Neutrophil (primary cell): ENCODE results near the gene FBXO4.
A peak's percentile ranks its signal among the peaks of the same experiment; 100 is the strongest.

Experiments used
- H3K27ac ChIP-seq: fragments of 200-600 bp; sonication (generic); 2 replicates; pipeline ENCODE4 v1.5.1; 2016; ENCODE audit warnings: mild to moderate bottlenecking, moderate library complexity
- H3K27me3 ChIP-seq: fragments of 200-600 bp; sonication (generic); 2 replicates; pipeline ENCODE4 v1.6.0; 2016; ENCODE audit warnings: mild to moderate bottlenecking
- H3K36me3 ChIP-seq: fragments of 200-600 bp; sonication (generic); 2 replicates; pipeline ENCODE4 v1.5.1; 2017
- H3K4me1 ChIP-seq, 2 experiments: fragments of 200-600 bp in 1 of 2; sonication (generic) in 1 of 2; 1 replicate in 1 of 2; 2 replicates in 1 of 2; pipeline versions ENCODE4 v1.5.1 to v1.6.1; 2013 to 2016; ENCODE audit warnings: low read depth in 1 of 2, low read length in 1 of 2, mild to moderate bottlenecking in 1 of 2, moderate library complexity in 1 of 2; ENCODE audit not compliant: control insufficient read depth in 1 of 2, insufficient read depth in 1 of 2
- H3K4me3 ChIP-seq, 2 experiments: fragments of 200-600 bp in 1 of 2; sonication (generic) in 1 of 2; 1 replicate in 1 of 2; 2 replicates in 1 of 2; pipeline ENCODE4 v1.5.1; 2013 to 2016; ENCODE audit warnings: low read depth in 1 of 2, low read length in 1 of 2, mild to moderate bottlenecking in 1 of 2, moderate library complexity in 1 of 2
- H3K9me3 ChIP-seq: fragments of 200-600 bp; sonication (generic); 2 replicates; pipeline ENCODE4 v1.5.1; 2016
- CTCF ChIP-seq: fragments of 200-600 bp; sonication (generic); IDR thresholded peaks from 2 replicates; pipeline ENCODE4 v1.5.1; 2016; ENCODE audit warnings: antibody characterized with exemption

Gene FBXO4

GRCh38 chr5:41924526-41924871 is 582 bp upstream of the FBXO4 start:
- H3K27me3 ChIP-seq = no peaks in the 10 kb centered on the region
- no peak for TF ChIP-seq CTCF
- peak overlapping the region; percentile 70 for H3K27ac ChIP-seq
- H3K4me3 ChIP-seq = peak overlapping the region; percentile 53 to 67
- H3K4me1 ChIP-seq = peaks cover 14 to 16% of the 10 kb centered on the region in 2 experiments
- H3K9me3 ChIP-seq = no peaks in the 10 kb centered on the region
- H3K36me3 ChIP-seq = peaks cover 21% of the 10 kb centered on the region

GRCh38 chr5:41925555-41925951 is 472 bp downstream of the FBXO4 start:
- Histone ChIP-seq H3K4me3 (peak overlapping the region; percentile 53 to 67), H3K27ac (peak overlapping the region; percentile 70), H3K36me3 (peaks cover 11% of the 10 kb centered on the region), H3K9me3 (no peaks in the 10 kb centered on the region), H3K27me3 (no peaks in the 10 kb centered on the region), H3K4me1 (peaks cover 14 to 16% of the 10 kb centered on the region in 2 experiments)
- TF ChIP-seq CTCF = no peak

GRCh38 chr5:41927604-41928003 is 2.5 kb downstream of the FBXO4 start:
- Histone ChIP-seq H3K4me1 (peaks cover 14 to 16% of the 10 kb centered on the region in 2 experiments), H3K9me3 (no peaks in the 10 kb centered on the region), H3K27ac (no peak overlapping the region), H3K27me3 (no peaks in the 10 kb centered on the region), H3K4me3 (no peak overlapping the region), H3K36me3 (no peaks in the 10 kb centered on the region)
- no peak for TF ChIP-seq CTCF

- H3K27ac ChIP-seq = no peak overlapping the region
- H3K9me3 ChIP-seq = no peaks in the 10 kb centered on the region
- peaks cover 14 to 16% of the 10 kb centered on the region in 2 experiments for H3K4me1 ChIP-seq
- H3K4me3 ChIP-seq = no peak overlapping the region
- no peaks in the 10 kb centered on the region for H3K27me3 ChIP-seq
- TF ChIP-seq CTCF = no peak
- H3K36me3 ChIP-seq = peaks cover 2% of the 10 kb centered on the region
Observed at GRCh38 chr5:41929035-41929434, 4.0 kb downstream of the FBXO4 start.

- Histone ChIP-seq H3K27ac (no peak overlapping the region), H3K4me3 (no peak overlapping the region), H3K9me3 (no peaks in the 10 kb centered on the region), H3K27me3 (no peaks in the 10 kb centered on the region), H3K36me3 (peaks cover 12% of the 10 kb centered on the region), H3K4me1 (no peaks in the 10 kb centered on the region)
- no peak for TF ChIP-seq CTCF
Observed at GRCh38 chr5:41932770-41933169, 7.7 kb downstream of the FBXO4 start.

- Histone ChIP-seq H3K27ac (no peak overlapping the region), H3K36me3 (peaks cover 12% of the 10 kb centered on the region), H3K4me1 (no peaks in the 10 kb centered on the region), H3K9me3 (no peaks in the 10 kb centered on the region), H3K4me3 (no peak overlapping the region), H3K27me3 (no peaks in the 10 kb centered on the region)
- no peak for TF ChIP-seq CTCF
Observed at GRCh38 chr5:41935544-41935943, 10.5 kb downstream of the FBXO4 start.
